HCT116 (cell line): Measurements from ENCODE around the gene PRMT9. TPM values are rescaled to one million over a fixed set of nuclear protein-coding genes. Genes with fewer than 3 reads are reported as not detected.

Experiments
- ATAC-seq: fragments of 200-7000 bp; cut with Tn5 transposase; 2 replicates; pipeline ENCODE4 v1.9.1; 2020; ENCODE audit warnings: mild to moderate bottlenecking, moderate library complexity
- BruUV-seq: library from RNA; stranded (reverse); fragments of 400-500 nt; replicated peaks from 2 replicates; lab custom pipeline; 2021; lab: Mats Ljungman, UMichigan
- CTCF ChIA-PET: fragments of 300-600 bp; sonication (Branson Sonifier 250); formaldehyde crosslinking; loops from one replicate; lab custom pipeline; 2021; ENCODE audit warnings: antibody characterized with exemption; lab: Charles Lee
- POLR2A ChIA-PET: fragments of 300-600, 350-600 bp; sonication (Branson Sonifier 250); formaldehyde crosslinking; loops from one replicate; lab custom pipeline; 2021; ENCODE audit warnings: antibody characterized with exemption; lab: Charles Lee
- RAD21 ChIA-PET, 2 experiments: fragments of 300-600 bp; sonication (Branson Sonifier 250); formaldehyde crosslinking; loops; one replicate each; lab custom pipeline; 2023; ENCODE audit warnings: low total read pairs in 2 of 2; ENCODE audit not compliant: uncharacterized antibody in 2 of 2, unreplicated experiment in 2 of 2, low non-redundant PET in 1 of 2; lab: Charles Lee
- DNase-seq: peaks from one replicate; pipeline ENCODE4 v3.0.0-alpha.2; 2010; ENCODE audit warnings: low read depth, low spot score
- H2AFZ ChIP-seq: fragments of 200-600 bp; shearing (Covaris generic), sonication (generic); 2 replicates; pipeline ENCODE4 v1.6.1; 2017; ENCODE audit warnings: low read depth, mixed run types, mixed read lengths, antibody characterized with exemption, low read length; ENCODE audit not compliant: poor library complexity, severe bottlenecking
- H3K27ac ChIP-seq: 2 replicates; pipeline ENCODE4 v1.5.1; 2012; ENCODE audit warnings: low read depth, low read length
- H3K27me3 ChIP-seq: fragments of 200-600 bp; sonication (generic); 2 replicates; pipeline ENCODE4 v1.6.1; 2016; ENCODE audit warnings: mixed run types, low read length, mixed read lengths; ENCODE audit not compliant: insufficient read depth
- H3K36me3 ChIP-seq, 2 experiments: fragments of 200-500 bp in 1 of 2; fragments of 200-600 bp in 1 of 2; sonication (Bioruptor generic) in 1 of 2; sonication (generic) in 1 of 2; 2 replicates each; pipeline versions ENCODE4 v1.5.1 to v1.6.1; 2014 to 2016; ENCODE audit warnings: low read length in 2 of 2, inconsistent platforms in 1 of 2, mixed read lengths in 1 of 2, mixed run types in 1 of 2; ENCODE audit not compliant: insufficient read depth in 2 of 2, control insufficient read depth in 1 of 2
- H3K4me1 ChIP-seq, 2 experiments: fragments of 200-600 bp in 1 of 2; sonication (generic) in 1 of 2; 2 replicates each; pipeline versions ENCODE4 v1.5.1 to v1.6.1; 2012 to 2017; ENCODE audit warnings: low read length in 2 of 2, inconsistent platforms in 1 of 2, mild to moderate bottlenecking in 1 of 2, mixed read lengths in 1 of 2, mixed run types in 1 of 2, moderate library complexity in 1 of 2; ENCODE audit not compliant: insufficient read depth in 2 of 2, control insufficient read depth in 1 of 2
- H3K4me2 ChIP-seq: fragments of 200-600 bp; sonication (generic); 2 replicates; pipeline ENCODE4 v1.6.1; 2017; ENCODE audit warnings: mixed run types, low read length, mixed read lengths
- H3K4me3 ChIP-seq, 2 experiments: fragments of 200-600 bp in 1 of 2; sonication (generic) in 1 of 2; replicated peaks in 1 of 2; 2 replicates each; pipeline ENCODE4 v1.5.1; 2011 to 2016; ENCODE audit warnings: low read length in 2 of 2, control low read depth in 1 of 2, low read depth in 1 of 2, mild to moderate bottlenecking in 1 of 2, mixed read lengths in 1 of 2, mixed run types in 1 of 2
- H3K79me2 ChIP-seq: fragments of 200-600 bp; sonication (generic); 2 replicates; pipeline ENCODE4 v1.6.1; 2017; ENCODE audit warnings: mild to moderate bottlenecking, mixed run types, low read length, moderate library complexity, mixed read lengths; ENCODE audit not compliant: insufficient read depth
- H3K9ac ChIP-seq: fragments of 200-600 bp; sonication (generic); 2 replicates; pipeline ENCODE4 v1.6.1; 2016; ENCODE audit warnings: low read length, mixed read lengths
- H3K9me2 ChIP-seq: fragments of 200-600 bp; sonication (generic), shearing (Covaris generic); 2 replicates; pipeline ENCODE4 v1.6.1; 2017; ENCODE audit warnings: mixed run types, mild to moderate bottlenecking, moderate library complexity; ENCODE audit not compliant: insufficient read depth
- H3K9me3 ChIP-seq, 2 experiments: fragments of 200-500 bp in 1 of 2; fragments of 200-600 bp in 1 of 2; sonication (Bioruptor generic) in 1 of 2; sonication (generic) in 1 of 2; 2 replicates each; pipeline ENCODE4 v1.6.1; 2014 to 2017; ENCODE audit warnings: low read length in 2 of 2, mixed read lengths in 2 of 2, inconsistent platforms in 1 of 2, low read depth in 1 of 2, mild to moderate bottlenecking in 1 of 2, mixed run types in 1 of 2, moderate library complexity in 1 of 2; ENCODE audit not compliant: control insufficient read depth in 1 of 2, insufficient read depth in 1 of 2
- H4K20me1 ChIP-seq: fragments of 200-600 bp; sonication (generic), shearing (Covaris generic); 2 replicates; pipeline ENCODE4 v1.6.1; 2017; ENCODE audit warnings: mixed run types, mild to moderate bottlenecking, moderate library complexity; ENCODE audit not compliant: insufficient read depth
- ATF3 ChIP-seq: IDR thresholded peaks from 2 replicates; pipeline ENCODE4 v1.6.1; 2012
- CBX3 ChIP-seq: IDR thresholded peaks from 2 replicates; pipeline ENCODE4 v1.6.1; 2012; ENCODE audit warnings: low read depth
- EGR1 ChIP-seq: IDR thresholded peaks from 2 replicates; pipeline ENCODE4 v1.6.1; 2012; ENCODE audit warnings: low read depth
- ELF1 ChIP-seq: IDR thresholded peaks from 2 replicates; pipeline ENCODE4 v1.6.1; 2012; ENCODE audit warnings: low read depth, borderline replicate concordance
- FOSL1 ChIP-seq: IDR thresholded peaks from 2 replicates; pipeline ENCODE4 v1.6.1; 2012; ENCODE audit warnings: low read depth
- SIN3A ChIP-seq: IDR thresholded peaks from 2 replicates; pipeline ENCODE4 v1.6.1; 2012; ENCODE audit warnings: low read depth
- SP1 ChIP-seq: IDR thresholded peaks from 2 replicates; pipeline ENCODE4 v1.6.1; 2012; ENCODE audit warnings: low read depth
- SRF ChIP-seq: IDR thresholded peaks from 2 replicates; pipeline ENCODE4 v1.6.1; 2012; ENCODE audit warnings: low read depth
- TCF7L2 ChIP-seq: IDR thresholded peaks from 2 replicates; pipeline ENCODE4 v1.7.0; 2011; ENCODE audit warnings: borderline replicate concordance, inconsistent platforms; ENCODE audit not compliant: insufficient read depth, insufficient read length; ENCODE audit errors: extremely low read depth
- YY1 ChIP-seq: IDR thresholded peaks from 2 replicates; pipeline ENCODE4 v1.6.1; 2011; ENCODE audit warnings: low read length, low read depth, moderate library complexity, mild to moderate bottlenecking; ENCODE audit not compliant: insufficient replicate concordance; ENCODE audit errors: extremely low read depth
- ZNF274 ChIP-seq: fragments of 200-500 bp; sonication (Bioruptor generic); IDR thresholded peaks from 2 replicates; pipeline ENCODE4 v1.6.1; 2014; ENCODE audit warnings: mild to moderate bottlenecking, low read depth, low read length, inconsistent platforms
- intact Hi-C: fragments of 100-400 bp; cut with micrococcal nuclease; formaldehyde crosslinking; loops from 2 replicates; pipeline ENCODE4 v1.10.0; 2022
- total RNA-seq: library from RNA; stranded (reverse); gene quantifications from one replicate; pipeline ENCODE4 v1.2.1, GENCODE V29; 2021; ENCODE audit not compliant: unreplicated experiment
- TF ChIP-seq, protein P1 (sequence below): IDR thresholded peaks from 2 replicates; pipeline ENCODE4 v1.6.1; 2012

The PRMT9 gene
- total RNA-seq, 1 experiment from 2014 or later: 5.8 TPM

- TF ChIP-seq ELF1 (no peak), CBX3 (no peak), SP1 (no peak)
Measured at GRCh38 chr4:147638942-147639341, 45.0 kb downstream of the PRMT9 start (continued).

DNA sequence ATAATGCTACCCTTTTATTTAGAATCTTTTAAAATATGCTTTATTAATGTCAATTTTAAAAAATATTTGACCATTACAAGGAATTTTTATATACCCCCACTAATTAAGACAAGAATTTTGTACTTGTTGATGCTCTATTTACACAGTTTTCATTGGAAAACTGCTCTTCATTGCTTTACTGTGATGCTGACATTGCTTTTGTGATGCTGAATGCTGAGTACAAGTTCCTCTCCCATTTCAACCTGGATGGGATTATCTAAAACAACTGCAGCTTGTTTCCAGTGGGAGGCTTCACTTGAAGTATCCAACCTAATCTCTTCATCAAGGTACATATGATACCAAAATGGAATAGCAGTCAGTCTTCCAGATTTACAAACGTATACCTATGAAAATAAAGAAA lies 45.6 kb downstream of the PRMT9 start:
- ATAC-seq (no peak), DNase-seq (no peak)
- no peaks in the 10 kb centered on the region for H3K4me1 ChIP-seq
- H3K27me3 ChIP-seq: no peaks in the 10 kb centered on the region
- no peaks in the 10 kb centered on the region for H3K9me2 ChIP-seq
- no peaks in the 10 kb centered on the region for H3K9me3 ChIP-seq
- TF ChIP-seq ATF3 (no peak), ZNF274 (no peak), CBX3 (no peak), SRF (no peak), FOSL1 (no peak)
- TF ChIP-seq, protein P1, sequence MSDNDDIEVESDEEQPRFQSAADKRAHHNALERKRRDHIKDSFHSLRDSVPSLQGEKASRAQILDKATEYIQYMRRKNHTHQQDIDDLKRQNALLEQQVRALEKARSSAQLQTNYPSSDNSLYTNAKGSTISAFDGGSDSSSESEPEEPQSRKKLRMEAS: no peak
- H2AFZ ChIP-seq: no peak overlapping the region
- H3K4me3 ChIP-seq: no peak overlapping the region
- H3K4me2 ChIP-seq: no peak overlapping the region
- H3K9ac ChIP-seq: no peak overlapping the region
- RAD21 ChIA-PET: no interaction called here
- no TSS peak for BruUV-seq
- 0 out of 2 replicates have a peak, but pooled peaks cover 2% of the 10 kb centered on the region for H3K79me2 ChIP-seq
- POLR2A ChIA-PET: no interaction called here
- H4K20me1 ChIP-seq: no peaks in the 10 kb centered on the region; the same call in 1 of the 2 replicates
- peaks cover 24% of the 10 kb centered on the region in 2 experiments for H3K36me3 ChIP-seq
- CTCF ChIA-PET: interaction anchor here (1.4 kb wide), 1 partner anchor 229 kb away, joined by 4 read pairs; no protein-coding TSS in a partner anchor
- intact Hi-C loops: no loop called here
- H3K27ac ChIP-seq: no peak overlapping the region

DNA sequence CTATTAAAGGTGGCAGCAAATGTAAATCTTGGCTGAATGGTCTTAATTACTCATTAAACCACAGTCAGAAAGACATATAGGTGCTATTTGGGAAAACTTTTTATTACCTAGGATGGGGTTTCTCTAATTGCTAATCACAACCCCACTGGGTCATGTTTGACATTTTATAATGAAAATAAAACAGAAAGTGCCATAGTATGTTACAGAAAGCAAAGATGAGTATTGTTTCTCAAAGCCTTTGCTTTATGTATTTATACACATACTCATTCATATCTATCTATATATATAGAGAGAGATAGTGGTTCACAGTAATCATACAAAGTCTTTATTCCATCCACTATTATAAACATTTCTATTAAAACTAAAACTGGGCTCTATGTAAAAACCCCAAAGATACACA lies 48.6 kb downstream of the PRMT9 start:
- no peak overlapping the region for H3K4me2 ChIP-seq
- no peak overlapping the region for H3K9ac ChIP-seq
- H3K9me2 ChIP-seq: no peaks in the 10 kb centered on the region
- H3K4me3 ChIP-seq: no peak overlapping the region
- ChIA-PET POLR2A (no interaction called here), CTCF (no interaction called here), RAD21 (no interaction called here)
- TF ChIP-seq, protein P1: no peak
- TF ChIP-seq ELF1 (no peak), TCF7L2 (no peak), YY1 (no peak), EGR1 (no peak), FOSL1 (no peak), SIN3A (no peak)
- no TSS peak for BruUV-seq
- H3K9me3 ChIP-seq: no peaks in the 10 kb centered on the region
- no peaks in the 10 kb centered on the region; the same call in 1 of the 2 replicates for H4K20me1 ChIP-seq
- H3K4me1 ChIP-seq: no peaks in the 10 kb centered on the region
- H3K79me2 ChIP-seq: no peaks in the 10 kb centered on the region
- intact Hi-C loops: no loop called here
- H3K36me3 ChIP-seq: peaks cover 24 to 32% of the 10 kb centered on the region in 2 experiments
- no peaks in the 10 kb centered on the region for H3K27me3 ChIP-seq
- no peak overlapping the region for H2AFZ ChIP-seq
- ATAC-seq (no peak), DNase-seq (no peak)
- H3K27ac ChIP-seq: no peak overlapping the region
